ENCODE measurements around the gene LAPTM4A.
"Not testable (repeated sequence)": the region's sequence is repeated elsewhere in the genome, so short reads cannot be mapped to it uniquely, and the experiment has no call there.

Gene LAPTM4A

DNA sequence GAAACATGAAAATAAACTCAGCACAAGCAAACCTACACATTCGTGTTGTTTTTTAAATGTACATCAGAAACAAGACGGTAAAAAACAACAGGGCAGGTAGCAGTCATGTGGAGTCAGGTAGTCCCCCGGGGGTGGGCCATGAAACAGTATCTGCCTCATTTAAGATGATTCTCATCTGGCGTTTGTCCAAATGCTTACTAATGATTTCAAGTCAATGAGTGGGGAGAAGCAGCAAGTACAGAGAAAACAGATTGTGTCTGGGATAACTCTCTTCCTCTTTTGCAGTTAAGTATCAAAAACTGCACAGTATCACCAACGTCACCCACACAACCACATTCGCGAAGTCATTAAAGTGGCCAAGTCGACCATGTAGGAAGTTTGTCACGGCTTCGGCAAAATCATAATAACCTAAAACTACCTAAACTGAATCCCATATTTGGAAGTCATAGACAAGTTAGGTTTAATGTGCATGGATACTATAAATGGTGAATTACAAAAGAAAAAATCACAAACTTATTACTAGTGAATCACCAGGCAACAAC lies 1.3 kb downstream of the LAPTM4A start:
- peaks cover 21% of the 10 kb centered on the region for H3K4me1 ChIP-seq (ENCODE audit: control insufficient read depth, insufficient read depth, low read length)
- H3K9ac ChIP-seq (ENCODE audit: low read depth, low read length), result peak overlapping the region; percentile 74
- H3K4me3 ChIP-seq (ENCODE audit: low read depth, low read length), result peak overlapping the region; percentile 85
- H3K9me3 ChIP-seq (ENCODE audit: control insufficient read depth, insufficient read depth, low read length), result no peaks in the 10 kb centered on the region
- H3K27ac ChIP-seq (ENCODE audit: low read depth, low read length), result peak overlapping the region; percentile 89
- H3K27me3 ChIP-seq (ENCODE audit: control insufficient read depth, insufficient read depth, low read length), result no peaks in the 10 kb centered on the region
- H3K36me3 ChIP-seq (ENCODE audit: control insufficient read depth, insufficient read depth, low read length), result 0 out of 2 replicates have a peak, but pooled peaks cover 3% of the 10 kb centered on the region

GRCh38 chr2:20049637-20050036 lies 1.8 kb downstream of the LAPTM4A start:
- no peaks in the 10 kb centered on the region for H3K9me3 ChIP-seq (ENCODE audit: control insufficient read depth, insufficient read depth, low read length)
- 0 out of 2 replicates have a peak, but pooled peaks cover 3% of the 10 kb centered on the region for H3K36me3 ChIP-seq (ENCODE audit: control insufficient read depth, insufficient read depth, low read length)
- H3K27ac ChIP-seq (ENCODE audit: low read depth, low read length), result peak overlapping the region; percentile 89
- peak overlapping the region; percentile 85 for H3K4me3 ChIP-seq (ENCODE audit: low read depth, low read length)
- H3K4me1 ChIP-seq (ENCODE audit: control insufficient read depth, insufficient read depth, low read length), result peaks cover 21% of the 10 kb centered on the region
- peak overlapping the region; percentile 74 for H3K9ac ChIP-seq (ENCODE audit: low read depth, low read length)
- H3K27me3 ChIP-seq (ENCODE audit: control insufficient read depth, insufficient read depth, low read length), result no peaks in the 10 kb centered on the region

DNA sequence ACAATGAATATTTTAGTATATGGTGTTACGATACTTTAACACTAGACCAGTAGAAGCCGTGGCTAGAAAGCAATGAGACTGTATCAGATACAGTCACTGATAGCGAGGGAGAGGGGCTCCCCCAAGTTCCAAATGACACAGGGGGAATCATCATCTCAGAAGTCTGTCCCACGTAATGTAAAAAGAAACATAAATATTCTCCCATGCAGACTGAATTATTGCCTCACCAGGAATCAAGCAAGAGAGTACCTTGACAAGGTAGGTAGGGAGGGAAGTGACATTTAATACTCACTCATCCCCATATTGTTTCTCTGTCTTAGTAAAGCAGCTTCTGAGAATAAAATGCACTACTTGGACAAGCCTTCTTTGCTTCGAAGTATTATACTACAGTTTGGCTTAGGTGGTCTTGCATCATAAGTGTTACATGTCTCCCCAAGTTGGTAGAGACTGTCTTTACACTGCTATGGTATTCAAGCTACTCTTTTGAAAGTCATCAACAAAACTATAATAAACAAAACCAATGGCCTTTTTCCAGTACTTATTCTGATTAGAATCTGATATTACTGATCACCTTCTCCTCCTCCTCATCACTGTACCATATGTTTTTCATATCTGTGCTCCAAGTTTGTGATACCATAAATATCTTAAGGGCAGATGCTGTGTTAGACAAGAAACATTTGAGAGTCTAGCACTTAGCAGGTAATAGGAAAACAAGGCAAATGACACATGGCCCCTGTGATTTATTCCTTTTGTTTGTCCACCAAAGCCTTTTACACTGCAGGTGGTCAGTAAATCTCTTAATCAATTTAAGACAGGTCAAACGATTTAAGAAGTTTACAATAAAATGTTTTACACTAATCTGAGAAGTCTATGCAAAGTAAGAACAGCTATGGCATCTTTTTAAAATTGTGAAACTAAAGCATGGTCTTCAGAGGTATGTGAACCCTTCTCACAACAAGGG lies 2.7 kb downstream of the LAPTM4A start:
- H3K4me3 ChIP-seq (ENCODE audit: low read depth, low read length), result peak overlapping the region; percentile 85

GRCh38 chr2:20045712-20046292 lies 5.6 kb downstream of the LAPTM4A start:
- peaks cover 17% of the 10 kb centered on the region for H3K4me1 ChIP-seq (ENCODE audit: control insufficient read depth, insufficient read depth, low read length)
- H3K36me3 ChIP-seq (ENCODE audit: control insufficient read depth, insufficient read depth, low read length), result peaks cover 15% of the 10 kb centered on the region
- H3K9ac ChIP-seq (ENCODE audit: low read depth, low read length); H3K27me3 ChIP-seq (ENCODE audit: control insufficient read depth, insufficient read depth, low read length); H3K4me3 ChIP-seq (ENCODE audit: low read depth, low read length); H3K9me3 ChIP-seq (ENCODE audit: control insufficient read depth, insufficient read depth, low read length); H3K27ac ChIP-seq (ENCODE audit: low read depth, low read length): not testable (repeated sequence)

More for the DNA sequence above, 2.7 kb downstream of the LAPTM4A start:
- Histone ChIP-seq H3K9ac (ENCODE audit: low read depth, low read length) (peak overlapping the region; percentile 74), H3K36me3 (ENCODE audit: control insufficient read depth, insufficient read depth, low read length) (0 out of 2 replicates have a peak, but pooled peaks cover 3% of the 10 kb centered on the region), H3K27me3 (ENCODE audit: control insufficient read depth, insufficient read depth, low read length) (no peaks in the 10 kb centered on the region), H3K27ac (ENCODE audit: low read depth, low read length) (peak overlapping the region; percentile 89), H3K4me1 (ENCODE audit: control insufficient read depth, insufficient read depth, low read length) (peaks cover 21% of the 10 kb centered on the region), H3K9me3 (ENCODE audit: control insufficient read depth, insufficient read depth, low read length) (no peaks in the 10 kb centered on the region)

- Histone ChIP-seq H3K27ac (ENCODE audit: low read depth, low read length) (no peak overlapping the region), H3K4me3 (ENCODE audit: low read depth, low read length) (no peak overlapping the region), H3K4me1 (ENCODE audit: control insufficient read depth, insufficient read depth, low read length) (peaks cover 17% of the 10 kb centered on the region), H3K9ac (ENCODE audit: low read depth, low read length) (no peak overlapping the region), H3K27me3 (ENCODE audit: control insufficient read depth, insufficient read depth, low read length) (no peaks in the 10 kb centered on the region), H3K9me3 (ENCODE audit: control insufficient read depth, insufficient read depth, low read length) (no peaks in the 10 kb centered on the region), H3K36me3 (ENCODE audit: control insufficient read depth, insufficient read depth, low read length) (peaks cover 25% of the 10 kb centered on the region)
These were observed 6.7 kb downstream of the LAPTM4A start for GRCh38 chr2:20044778-20045177.

GRCh38 chr2:20042531-20042930 lies 8.9 kb downstream of the LAPTM4A start:
- H3K4me1 ChIP-seq (ENCODE audit: control insufficient read depth, insufficient read depth, low read length), result no peaks in the 10 kb centered on the region; the same call in 1 of the 2 replicates
- H3K36me3 ChIP-seq (ENCODE audit: control insufficient read depth, insufficient read depth, low read length), result peaks cover 47% of the 10 kb centered on the region
- H3K9ac ChIP-seq (ENCODE audit: low read depth, low read length), result no peak overlapping the region
- H3K9me3 ChIP-seq (ENCODE audit: control insufficient read depth, insufficient read depth, low read length), result no peaks in the 10 kb centered on the region
- no peak overlapping the region for H3K4me3 ChIP-seq (ENCODE audit: low read depth, low read length)
- H3K27ac ChIP-seq (ENCODE audit: low read depth, low read length), result no peak overlapping the region
- no peaks in the 10 kb centered on the region for H3K27me3 ChIP-seq (ENCODE audit: control insufficient read depth, insufficient read depth, low read length)

DNA sequence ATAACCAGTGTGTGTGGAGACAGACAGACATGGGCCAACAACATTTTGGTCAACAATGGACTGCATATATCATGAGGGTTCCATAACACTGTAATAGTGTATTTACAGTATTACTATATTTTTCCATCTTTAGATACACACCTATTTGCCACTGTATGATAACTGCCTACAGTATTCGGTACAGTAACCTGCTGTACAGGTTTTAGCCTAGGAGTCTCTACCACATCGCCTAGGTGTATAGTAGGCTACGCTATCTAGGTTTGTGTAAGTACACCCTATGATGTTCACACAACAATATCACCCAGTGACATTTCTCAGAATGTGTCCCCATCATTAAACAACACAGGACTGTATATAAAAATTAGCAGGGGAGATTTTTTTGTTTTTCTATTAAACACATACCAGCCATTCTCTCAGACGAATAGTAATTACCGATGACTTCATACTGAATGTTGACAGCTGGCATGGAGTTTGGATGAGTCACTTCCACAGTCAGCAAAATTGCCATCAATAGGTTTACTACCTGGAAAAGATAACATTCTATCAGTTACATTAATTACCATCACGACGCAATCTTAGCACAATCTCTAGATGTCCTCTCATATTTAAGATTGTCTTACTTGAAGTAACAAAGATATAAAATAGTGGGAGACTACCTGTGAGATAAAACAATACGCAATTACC lies 10.8 kb downstream of the LAPTM4A start:
- H3K27me3 ChIP-seq (ENCODE audit: control insufficient read depth, insufficient read depth, low read length), result no peaks in the 10 kb centered on the region
- no peaks in the 10 kb centered on the region for H3K9me3 ChIP-seq (ENCODE audit: control insufficient read depth, insufficient read depth, low read length)
- H3K4me3 ChIP-seq (ENCODE audit: low read depth, low read length), result no peak overlapping the region
- H3K4me1 ChIP-seq (ENCODE audit: control insufficient read depth, insufficient read depth, low read length), result no peaks in the 10 kb centered on the region; the same call in 1 of the 2 replicates
- peaks cover 66% of the 10 kb centered on the region for H3K36me3 ChIP-seq (ENCODE audit: control insufficient read depth, insufficient read depth, low read length)
- no peak overlapping the region for H3K9ac ChIP-seq (ENCODE audit: low read depth, low read length)
- H3K27ac ChIP-seq (ENCODE audit: low read depth, low read length), result no peak overlapping the region

GRCh38 chr2:20037660-20038059 lies 13.8 kb downstream of the LAPTM4A start:
- H3K27me3 ChIP-seq (ENCODE audit: control insufficient read depth, insufficient read depth, low read length), result no peaks in the 10 kb centered on the region
- H3K4me1 ChIP-seq (ENCODE audit: control insufficient read depth, insufficient read depth, low read length), result peaks cover 3% of the 10 kb centered on the region; the same call in 1 of the 2 replicates
- no peaks in the 10 kb centered on the region for H3K9me3 ChIP-seq (ENCODE audit: control insufficient read depth, insufficient read depth, low read length)
- peaks cover 92% of the 10 kb centered on the region for H3K36me3 ChIP-seq (ENCODE audit: control insufficient read depth, insufficient read depth, low read length)
- no peak overlapping the region for H3K9ac ChIP-seq (ENCODE audit: low read depth, low read length)
- H3K27ac ChIP-seq (ENCODE audit: low read depth, low read length), result no peak overlapping the region
- no peak overlapping the region for H3K4me3 ChIP-seq (ENCODE audit: low read depth, low read length)

DNA sequence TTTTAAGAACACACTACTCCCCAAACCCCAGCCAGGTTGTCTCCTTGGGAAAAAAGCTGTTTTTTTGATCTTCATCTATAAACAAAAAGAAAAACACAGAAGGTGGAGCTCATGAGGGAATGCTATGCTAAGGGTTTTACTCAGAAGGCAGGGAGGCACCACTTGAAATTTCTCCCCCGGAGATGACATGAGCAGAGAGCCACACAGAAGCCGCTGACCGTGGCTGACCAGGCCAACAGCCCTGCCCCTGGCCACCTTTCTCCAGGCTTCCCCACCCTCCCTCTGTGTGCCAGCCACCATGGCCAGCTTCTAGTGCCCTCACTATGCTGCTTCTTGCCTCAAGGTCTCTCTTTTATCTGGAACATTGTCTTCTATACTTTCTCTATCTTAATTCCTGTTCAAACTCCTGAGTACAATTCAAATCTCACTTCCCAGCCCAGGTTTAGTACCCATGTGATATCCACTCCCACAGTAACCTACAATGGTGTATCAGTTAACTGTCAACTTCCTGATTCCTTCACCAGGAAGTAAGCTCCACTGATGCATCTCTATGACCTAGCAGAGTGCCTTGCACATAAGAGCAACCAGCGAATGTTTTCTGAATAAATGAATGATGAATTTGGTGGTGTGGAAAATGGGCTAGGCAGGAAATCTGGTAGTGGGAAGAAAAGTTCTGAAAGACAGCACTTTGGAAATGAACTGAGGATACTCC lies 15.3 kb downstream of the LAPTM4A start:
- no peak overlapping the region for H3K4me3 ChIP-seq (ENCODE audit: low read depth, low read length)
- peaks cover 98% of the 10 kb centered on the region for H3K36me3 ChIP-seq (ENCODE audit: control insufficient read depth, insufficient read depth, low read length)
- no peak overlapping the region for H3K9ac ChIP-seq (ENCODE audit: low read depth, low read length)
- no peak overlapping the region for H3K27ac ChIP-seq (ENCODE audit: low read depth, low read length)
- peaks cover 3% of the 10 kb centered on the region; the same call in 1 of the 2 replicates for H3K4me1 ChIP-seq (ENCODE audit: control insufficient read depth, insufficient read depth, low read length)
- H3K27me3 ChIP-seq (ENCODE audit: control insufficient read depth, insufficient read depth, low read length), result no peaks in the 10 kb centered on the region
- no peaks in the 10 kb centered on the region for H3K9me3 ChIP-seq (ENCODE audit: control insufficient read depth, insufficient read depth, low read length)

GRCh38 chr2:20034821-20035220 lies 16.6 kb downstream of the LAPTM4A start:
- H3K27me3 ChIP-seq (ENCODE audit: control insufficient read depth, insufficient read depth, low read length), result no peaks in the 10 kb centered on the region
- peaks cover 91% of the 10 kb centered on the region for H3K36me3 ChIP-seq (ENCODE audit: control insufficient read depth, insufficient read depth, low read length)
- H3K9me3 ChIP-seq (ENCODE audit: control insufficient read depth, insufficient read depth, low read length), result no peaks in the 10 kb centered on the region
- H3K4me3 ChIP-seq (ENCODE audit: low read depth, low read length), result no peak overlapping the region
- no peak overlapping the region for H3K9ac ChIP-seq (ENCODE audit: low read depth, low read length)
- no peak overlapping the region for H3K27ac ChIP-seq (ENCODE audit: low read depth, low read length)
- peaks cover 3% of the 10 kb centered on the region; the same call in 1 of the 2 replicates for H3K4me1 ChIP-seq (ENCODE audit: control insufficient read depth, insufficient read depth, low read length)

Data from HUES48 (cell line).